Umbilical cord (tissue), 2 donors: ENCODE results near the gene EPS15. TPM values are rescaled to one million over a fixed set of nuclear protein-coding genes. Genes with fewer than 3 reads are reported as not detected.
"Not testable (repeated sequence)": the region's sequence is repeated elsewhere in the genome, so short reads cannot be mapped to it uniquely, and the experiment has no call there.

Experiments
- DNase-seq: peaks from one replicate; pipeline ENCODE4 v3.0.0-alpha.2; 2015; ENCODE audit warnings: low spot score
- total RNA-seq: library from RNA; depleted of rRNA; stranded (reverse); fragments of >200 nt; gene quantifications from one replicate; pipeline ENCODE4 v1.2.3, GENCODE V29; 2014; ENCODE audit warnings: low replicate concordance; ENCODE audit not compliant: insufficient read depth

The EPS15 gene
- 90.0 TPM for total RNA-seq

DNA sequence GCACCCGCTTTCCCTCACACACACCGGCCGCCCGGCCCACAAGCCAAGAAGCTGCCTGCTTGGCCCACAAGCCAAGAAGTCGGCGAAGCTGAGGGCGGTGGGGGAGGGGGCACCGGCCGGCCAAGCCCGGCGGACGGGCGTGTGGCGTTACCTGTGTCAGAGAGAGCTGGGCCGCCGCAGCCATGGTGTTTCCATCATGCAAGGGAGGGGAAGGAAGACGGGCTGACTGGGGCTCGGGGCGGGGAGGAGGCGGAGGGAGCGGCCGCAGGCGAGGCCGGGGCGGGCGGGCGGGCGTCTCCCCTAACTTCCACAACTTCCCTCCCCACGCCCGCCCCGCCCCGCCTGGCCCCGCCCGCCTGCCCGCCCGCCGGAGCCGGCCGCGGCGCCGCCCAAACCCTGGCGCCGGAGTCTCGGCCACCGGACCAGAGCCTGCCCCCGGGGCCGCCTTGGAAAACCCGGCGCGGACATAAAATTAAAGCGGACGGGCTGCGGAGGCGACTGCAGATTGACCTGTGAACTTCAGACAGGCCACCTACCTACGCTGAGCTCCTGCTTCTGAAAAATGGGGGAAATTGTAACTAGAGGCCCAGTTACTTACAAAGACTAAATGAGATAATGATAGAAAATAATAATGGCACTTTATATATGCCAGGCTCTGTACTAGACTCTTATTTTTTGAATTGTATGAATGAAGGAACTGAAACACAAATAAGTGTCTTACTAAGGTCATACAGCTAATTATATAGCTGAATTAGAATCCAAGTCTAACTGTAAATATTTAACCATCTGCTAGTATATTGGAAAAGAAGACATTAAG is at the start of gene EPS15:
EPS15 (minus strand) TSS at position 219 of the 817 bp plus-strand sequence; CDS start at position 184, 35 bp downstream.
- DNase-seq, result peak; percentile 83

DNA sequence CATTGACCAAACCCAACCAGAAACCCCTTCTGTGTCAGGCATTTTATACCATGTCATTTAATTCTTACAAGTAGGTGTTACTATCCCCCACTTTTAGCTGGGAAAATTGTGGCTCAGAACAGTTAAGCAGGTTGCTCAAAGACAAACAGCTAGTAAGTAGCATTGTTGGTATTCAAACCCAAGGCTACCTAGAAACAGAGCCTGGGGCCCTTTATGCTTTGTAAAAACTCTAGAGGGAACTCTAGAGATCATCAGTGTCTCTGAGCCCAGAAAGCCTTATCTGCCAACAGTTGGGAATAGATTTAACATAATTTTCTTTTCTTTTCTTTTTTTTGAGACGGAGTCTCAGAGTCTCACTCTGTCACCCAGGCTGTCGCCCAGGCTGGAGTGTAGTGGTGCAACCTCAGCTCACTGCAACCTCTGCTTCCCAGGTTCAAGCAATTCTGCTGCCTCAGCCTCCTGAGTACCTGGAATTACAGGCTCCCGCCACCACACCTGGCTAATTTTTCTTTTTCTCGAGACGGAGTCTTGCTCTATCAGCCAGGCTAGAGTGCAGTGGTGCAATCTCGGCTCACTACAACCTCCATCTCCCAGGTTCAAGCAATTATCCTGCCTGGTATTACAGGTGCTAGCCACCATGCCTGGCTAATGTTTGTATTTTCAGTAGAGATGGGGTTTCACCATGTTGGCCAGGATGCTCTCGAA is 49.3 kb upstream of the EPS15 start:
- DNase-seq, result no peak

DNA sequence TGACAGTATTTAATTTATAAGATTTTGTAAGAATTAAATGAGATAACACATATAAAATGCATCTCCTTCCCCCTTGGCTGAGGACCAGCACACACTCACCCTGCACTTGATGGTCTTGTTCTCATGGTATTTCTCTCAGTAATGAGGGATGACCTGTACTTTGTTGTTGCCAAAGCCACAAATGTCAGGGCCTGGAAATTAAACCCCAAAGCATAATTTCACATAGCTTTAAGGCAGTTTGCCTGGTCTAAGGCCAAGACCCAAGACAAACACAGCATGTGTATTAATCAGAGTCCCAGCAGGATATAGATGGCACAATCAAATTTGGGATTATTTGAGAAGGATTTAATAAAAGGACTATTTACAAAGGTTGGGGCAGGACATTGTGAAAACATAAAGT is 48.6 kb upstream of the EPS15 start:
- no peak for DNase-seq

DNA sequence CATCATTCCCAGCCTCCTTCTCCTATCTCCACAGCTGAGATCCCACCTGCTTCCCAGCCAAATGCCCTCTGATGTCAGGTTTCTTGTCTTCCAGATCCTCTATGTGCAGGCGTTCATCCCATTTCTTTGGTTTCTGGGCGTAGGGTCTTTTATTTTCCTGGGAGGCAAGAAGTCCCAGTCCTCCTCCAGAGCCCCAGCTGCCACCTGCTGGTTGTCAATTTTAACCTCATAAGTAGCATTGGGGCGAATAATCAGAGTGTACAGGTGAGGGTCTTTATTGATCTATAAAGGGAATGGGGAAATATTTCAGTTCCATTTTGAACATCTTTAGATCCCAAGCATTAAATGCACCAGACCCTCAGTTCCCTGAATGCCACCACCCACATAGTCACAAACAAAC is 47.2 kb upstream of the EPS15 start:
- DNase-seq, result no peak

DNA sequence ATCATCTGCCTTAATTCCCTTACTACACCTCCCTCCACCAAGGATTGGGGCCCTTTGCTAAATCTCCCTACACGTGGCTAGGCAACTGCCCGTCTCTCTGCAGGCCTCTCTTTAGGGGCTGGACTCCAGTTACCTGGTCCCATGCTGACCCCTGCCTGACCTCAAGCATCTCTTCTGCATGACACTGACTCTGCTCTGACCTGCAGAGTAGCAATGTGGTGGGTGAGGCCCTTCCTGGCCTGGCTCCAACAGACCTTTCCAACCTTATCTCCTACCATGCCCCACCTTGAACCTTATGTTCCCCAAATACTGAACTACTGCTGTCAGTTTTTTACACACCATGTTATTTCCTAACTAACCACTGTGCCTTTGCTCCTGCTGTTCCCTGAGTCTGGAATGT is 45.9 kb upstream of the EPS15 start:
- DNase-seq, result no peak

DNA sequence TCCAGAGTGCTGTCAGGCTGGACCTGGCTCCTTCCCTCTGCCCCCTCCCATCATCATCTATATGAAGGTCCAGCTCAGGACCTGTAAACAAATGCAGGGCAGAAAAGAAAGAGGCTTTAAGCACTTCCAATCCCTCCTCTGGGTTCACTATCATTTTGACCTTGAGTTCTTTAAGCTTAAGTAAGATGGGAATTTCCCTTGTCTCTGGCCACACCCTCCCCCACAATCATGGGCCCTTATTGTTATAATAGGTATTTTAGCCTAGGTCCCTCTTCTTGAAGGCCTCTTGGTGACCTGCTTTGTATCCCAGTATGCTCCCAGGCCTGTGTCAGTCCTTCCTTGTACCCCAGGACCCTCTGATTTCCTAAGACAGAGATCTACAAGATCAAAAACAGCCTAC is 45.1 kb upstream of the EPS15 start:
- no peak for DNase-seq

DNA sequence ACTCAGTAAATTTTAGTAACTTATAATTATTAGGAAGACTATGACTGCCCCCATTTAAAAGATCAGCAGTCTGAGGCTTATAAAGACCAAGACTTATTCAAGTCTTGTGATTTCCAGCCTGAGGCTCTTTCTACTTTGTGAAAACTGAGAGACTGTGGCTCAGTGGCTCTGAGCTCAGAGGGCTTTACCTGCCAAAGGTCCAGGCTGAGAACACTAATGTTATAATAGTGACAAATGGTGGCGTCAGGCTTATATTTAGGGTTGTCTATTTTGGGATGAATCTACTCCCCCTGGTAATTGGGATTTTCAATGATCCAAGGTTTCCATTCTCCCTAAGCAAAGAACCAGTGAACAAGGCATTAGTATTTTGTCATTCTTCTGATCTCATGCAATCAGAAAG is 42.6 kb upstream of the EPS15 start:
- DNase-seq, result no peak

DNA sequence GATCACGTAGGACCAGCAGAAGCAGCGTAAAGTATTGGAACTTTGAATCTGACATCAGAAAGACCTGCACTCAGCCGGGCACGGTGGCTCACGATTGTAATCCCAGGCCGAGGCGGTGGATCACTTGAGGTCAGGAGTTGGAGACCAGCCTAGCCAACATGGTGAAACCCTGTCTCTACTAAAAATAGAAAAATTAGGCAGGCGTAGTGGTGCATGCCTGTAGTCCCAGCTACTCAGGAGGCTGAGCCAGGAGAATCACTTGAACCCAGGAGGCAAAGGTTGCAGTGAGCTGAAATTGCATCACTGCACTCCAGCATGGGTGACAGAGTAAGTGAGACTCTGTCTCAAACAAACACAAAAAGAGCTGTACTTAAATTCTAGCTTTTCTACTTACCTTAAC is 41.8 kb upstream of the EPS15 start:
- not testable (repeated sequence) for DNase-seq

DNA sequence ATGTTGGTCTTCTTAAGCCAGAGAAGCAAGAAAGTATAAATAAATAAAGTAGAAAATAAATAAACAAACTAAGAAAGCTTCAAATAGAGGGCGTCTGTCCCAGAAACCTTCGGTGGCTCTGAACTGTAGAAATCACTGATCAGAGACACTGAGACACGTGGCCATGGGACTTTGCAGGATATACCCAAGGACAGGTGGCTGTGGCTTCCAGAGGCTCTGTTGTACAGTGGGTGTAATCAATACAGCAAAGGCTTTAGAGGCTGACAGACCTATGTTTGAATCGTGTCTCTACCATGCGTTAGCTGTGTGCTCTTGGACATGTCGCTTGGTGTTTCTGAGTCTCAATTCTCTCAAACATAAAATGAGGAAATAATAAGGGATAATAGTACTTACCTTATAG is 41.0 kb upstream of the EPS15 start:
- DNase-seq, result no peak

DNA sequence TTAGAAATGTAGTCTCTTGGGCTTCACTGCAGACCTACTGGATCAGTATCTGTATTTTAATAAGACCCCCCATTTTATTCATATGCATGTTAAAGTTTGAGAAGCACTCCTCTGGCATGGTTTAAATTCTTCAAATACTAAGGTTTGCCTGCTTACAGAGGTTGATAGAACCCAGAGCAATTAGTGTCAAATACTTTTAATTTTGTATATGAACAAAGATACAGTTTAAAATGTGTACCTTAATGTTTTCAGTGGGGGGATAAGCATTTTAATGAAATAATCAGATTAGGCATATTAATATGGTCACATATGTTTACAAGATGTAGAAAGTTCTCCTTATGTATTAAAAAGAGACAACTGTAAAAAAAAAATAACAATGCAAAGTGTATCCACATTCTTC is 40.4 kb upstream of the EPS15 start:
- no peak for DNase-seq

DNA sequence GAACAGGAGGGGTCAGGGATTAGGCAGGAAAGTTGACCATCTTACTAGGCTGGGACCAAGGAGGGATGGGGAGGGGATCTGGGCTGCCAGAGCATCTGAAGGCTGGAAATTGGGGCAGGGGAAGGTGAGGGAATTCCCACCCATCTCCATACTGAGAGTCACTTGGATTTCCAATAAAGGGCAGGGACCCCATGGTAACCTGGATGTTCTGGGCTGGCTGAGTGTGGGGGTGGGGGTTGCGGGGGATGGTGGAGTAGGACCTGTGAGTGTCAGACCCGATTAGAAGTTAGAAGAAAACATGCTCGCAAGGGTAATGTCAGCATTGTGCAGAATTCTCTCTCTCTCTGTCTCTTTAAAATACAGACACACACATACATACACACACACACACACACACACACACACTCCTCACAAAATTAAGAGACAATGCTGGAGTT is 40.0 kb upstream of the EPS15 start:
- DNase-seq, result no peak

DNA sequence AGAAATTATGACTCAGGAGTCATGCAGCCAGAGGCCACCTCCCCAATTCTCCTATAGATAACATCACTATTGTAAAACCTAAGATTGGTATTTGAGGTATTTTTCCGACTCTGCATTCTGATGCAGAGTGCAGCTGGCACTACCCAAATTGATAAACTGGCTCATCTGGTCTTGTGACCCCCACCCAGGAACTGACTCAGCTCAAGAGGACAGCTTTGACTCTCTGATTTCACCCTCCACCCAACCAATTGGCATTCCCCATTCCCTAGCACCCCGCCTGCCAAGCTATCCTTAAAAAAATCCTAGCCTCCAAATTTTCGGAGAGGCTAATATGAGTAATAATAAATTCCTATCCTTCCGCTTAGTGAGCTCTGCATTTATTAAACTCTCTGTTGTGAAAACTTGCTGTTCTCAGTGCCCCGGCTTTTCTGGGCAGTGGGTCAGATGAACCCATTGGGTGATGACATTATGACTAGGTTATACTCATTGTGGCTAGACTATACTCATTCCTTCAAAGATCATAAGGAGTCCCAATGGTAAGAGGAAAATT is 39.4 kb upstream of the EPS15 start:
- peak; percentile 31 for DNase-seq

DNA sequence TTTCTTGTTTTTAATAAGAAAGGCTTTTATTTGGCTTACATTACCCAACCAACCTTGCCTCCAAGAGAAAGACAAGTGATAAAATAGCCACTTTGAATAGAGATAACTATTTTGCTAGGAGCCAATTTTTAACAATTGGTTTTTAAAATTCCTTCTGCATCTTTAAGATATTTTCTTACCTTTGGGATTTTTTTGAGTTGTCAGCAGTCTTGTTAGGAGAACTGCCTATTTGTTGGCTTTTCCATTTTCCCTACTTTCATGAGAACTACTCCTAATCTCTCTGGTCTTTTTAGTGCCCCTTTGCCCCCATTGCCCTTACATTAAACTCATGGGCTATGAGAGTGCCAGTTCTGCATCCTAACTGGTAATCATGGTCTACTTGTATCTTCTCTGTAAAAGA is 38.1 kb upstream of the EPS15 start:
- DNase-seq, result no peak

DNA sequence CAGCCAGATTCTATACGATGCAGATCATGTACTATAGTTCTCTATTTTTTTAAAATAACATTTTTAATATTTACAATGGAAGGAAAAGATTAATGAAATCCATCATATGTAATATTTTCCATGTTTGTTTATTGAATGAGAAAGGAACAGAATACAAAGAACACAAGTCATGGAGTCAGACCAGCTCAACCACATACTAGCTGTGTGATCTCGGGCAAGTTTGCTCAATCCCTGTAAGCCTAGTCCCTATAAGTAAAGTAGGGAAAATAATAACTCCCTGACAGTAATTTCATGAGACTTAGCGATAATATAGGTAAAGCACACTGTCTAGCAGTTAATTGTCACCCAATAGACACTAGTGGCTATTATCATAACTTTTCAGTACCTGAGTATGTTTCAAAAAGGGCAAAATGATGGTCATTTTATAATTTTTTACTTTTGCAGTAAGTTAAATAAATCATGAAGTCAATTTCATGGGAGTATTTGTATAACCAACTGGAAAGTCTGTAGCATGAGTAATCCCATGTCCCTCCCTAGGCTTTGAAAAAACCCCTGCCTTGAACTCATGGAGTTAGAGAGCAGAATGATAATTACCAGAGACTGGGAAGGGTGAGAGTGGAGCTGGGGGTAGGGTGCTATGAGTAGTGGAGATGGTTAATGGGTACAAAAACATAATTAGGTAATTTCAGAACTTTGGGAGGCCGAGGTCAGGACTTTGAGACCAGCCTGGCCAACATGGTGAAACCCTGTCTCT is 37.0 kb upstream of the EPS15 start:
- DNase-seq, result no peak

DNA sequence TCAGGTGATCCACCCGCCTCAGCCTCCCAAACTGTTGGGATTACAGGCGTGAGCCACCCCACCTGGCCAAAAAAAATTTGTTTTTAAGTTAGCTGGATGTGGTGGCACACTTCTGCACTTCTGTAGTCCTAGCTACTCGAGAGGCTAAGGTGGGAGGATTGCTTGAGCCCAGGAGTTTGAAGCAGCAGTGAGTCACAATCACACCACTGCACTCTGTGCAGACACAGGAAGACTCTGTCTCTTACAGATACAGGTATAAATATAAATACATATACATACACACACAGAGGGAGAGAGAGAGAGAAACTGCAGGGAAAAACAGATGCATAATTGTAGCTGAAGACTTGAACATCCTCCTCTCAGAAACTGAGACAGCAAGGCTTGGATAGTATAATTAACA is 34.8 kb upstream of the EPS15 start:
- no peak for DNase-seq

DNA sequence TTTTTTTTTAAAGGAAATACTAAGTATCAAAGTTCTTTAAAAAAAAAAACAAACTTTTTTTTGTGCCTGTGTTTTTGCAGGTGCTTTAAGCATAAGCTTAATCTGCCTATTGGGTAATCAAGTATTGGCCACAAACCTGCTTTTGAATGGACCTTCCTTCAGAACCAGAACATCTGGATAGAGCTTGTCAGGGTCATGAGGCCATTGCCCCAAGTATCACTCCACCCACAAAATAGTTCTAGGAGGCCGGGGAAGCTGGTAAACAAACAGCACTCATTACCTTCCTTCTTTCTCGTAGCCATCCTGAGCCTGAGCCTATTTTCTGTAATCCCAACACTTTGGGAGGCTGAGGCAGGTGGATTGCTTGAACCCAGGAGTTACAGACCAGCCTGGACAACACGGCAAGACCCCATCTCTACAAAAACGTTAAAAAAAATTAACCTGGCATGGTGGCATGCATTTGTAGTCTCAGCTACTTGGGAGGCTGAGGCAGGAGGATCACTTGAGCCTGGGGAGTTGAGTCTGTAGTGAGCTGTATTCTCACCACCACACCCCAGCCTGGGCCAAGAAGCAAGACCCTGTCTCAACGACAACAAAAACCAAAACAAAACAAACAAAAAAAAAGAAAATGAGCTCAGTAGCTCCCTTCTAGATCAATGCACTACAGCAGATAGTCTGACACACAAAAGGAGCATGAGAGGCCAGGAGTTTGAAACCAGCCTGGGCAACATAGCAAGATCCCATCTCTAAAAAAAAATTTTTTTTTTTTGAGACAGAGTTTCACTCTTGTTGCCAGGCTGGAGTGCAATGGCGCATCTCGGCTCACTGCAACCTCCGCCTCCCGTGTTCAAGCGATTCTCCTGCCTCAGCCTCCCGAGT is 34.1 kb upstream of the EPS15 start:
- DNase-seq, result no peak

DNA sequence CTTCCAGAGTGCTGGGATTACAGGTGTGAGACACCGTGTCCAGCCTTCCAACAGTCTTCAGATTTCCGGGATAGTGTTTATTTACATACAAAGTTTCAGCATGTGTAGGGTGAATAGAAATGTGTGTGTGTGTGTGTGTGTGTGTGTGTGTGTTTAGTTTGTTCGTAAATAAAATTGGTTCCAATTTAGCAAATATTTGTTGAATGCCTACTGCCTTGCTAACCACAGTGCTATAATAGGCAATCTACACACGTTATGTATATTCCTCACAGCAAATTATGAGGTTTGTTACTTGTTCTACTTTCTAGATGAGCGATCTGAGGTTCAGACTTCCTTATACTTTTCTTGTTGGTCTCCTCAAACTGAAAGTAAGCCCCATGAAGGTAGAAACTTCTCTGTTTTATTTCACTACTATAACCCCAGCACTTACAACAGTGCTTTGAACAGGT is 32.8 kb upstream of the EPS15 start:
- DNase-seq, result no peak

DNA sequence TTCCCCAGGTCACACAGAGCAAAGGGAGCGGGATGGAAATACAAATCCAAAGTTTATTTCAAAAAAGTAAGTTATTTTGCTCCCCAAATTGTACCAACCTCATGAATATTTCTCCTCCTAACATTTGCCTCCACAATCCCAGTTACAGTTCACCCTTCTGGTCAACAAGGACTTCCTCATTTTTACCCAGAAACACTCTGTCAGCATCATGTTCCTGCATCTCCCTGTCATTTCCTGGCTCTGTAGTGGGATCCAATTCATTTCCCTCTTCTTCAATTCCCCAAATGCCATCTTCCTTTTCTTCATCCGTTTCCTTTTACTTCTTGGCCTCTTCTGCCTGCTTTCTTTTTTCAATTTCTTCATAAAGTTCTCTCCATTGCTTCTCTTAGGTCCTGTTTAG is 32.0 kb upstream of the EPS15 start:
- no peak for DNase-seq

DNA sequence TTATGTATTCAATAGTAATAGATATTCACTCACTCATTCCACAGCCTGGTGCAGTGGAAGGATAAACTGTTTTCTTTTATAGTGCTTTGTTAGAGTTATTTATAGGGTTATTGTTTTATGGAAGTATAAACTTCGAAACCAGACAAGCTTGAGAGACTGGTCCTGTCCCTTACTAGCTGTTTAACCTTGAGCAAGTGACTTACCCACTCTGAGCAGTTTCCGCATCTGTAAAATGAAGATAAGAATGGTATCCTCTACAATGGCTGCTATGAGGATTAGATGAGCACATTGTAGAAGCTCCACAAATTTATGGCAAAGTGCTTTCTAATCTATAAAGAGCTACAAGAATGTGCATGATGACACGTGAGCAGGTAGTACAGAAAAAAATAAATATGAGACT is 30.8 kb upstream of the EPS15 start:
- no peak for DNase-seq

DNA sequence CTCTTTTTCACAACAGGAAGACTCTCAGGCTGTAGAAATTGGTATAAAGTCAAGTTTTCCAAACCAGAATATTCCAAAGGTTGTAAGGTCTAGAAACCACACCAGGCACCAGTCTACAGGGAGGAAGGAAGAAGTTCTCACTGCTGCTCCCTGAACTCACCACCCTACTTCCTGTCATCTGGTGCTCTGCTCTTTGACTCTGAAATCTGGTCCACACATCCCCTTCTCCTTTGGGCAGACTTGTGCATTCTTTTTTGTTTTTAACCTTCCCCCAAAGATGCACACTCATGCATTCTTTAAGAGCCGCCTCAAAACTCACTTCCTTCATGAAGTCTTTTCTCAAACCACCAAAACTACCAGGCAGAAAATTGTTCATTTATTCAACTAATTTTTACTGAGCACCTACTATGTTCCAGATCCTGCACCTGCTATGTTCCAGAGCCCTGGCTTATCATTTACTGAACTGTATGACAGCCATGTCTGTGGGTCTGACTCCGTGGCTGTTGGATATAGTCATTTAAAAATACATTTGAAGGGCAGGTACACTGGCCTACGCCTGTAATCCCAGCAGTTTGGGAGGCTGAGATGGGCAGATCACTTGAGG is 30.1 kb upstream of the EPS15 start:
- peak; percentile 32 for DNase-seq

DNA sequence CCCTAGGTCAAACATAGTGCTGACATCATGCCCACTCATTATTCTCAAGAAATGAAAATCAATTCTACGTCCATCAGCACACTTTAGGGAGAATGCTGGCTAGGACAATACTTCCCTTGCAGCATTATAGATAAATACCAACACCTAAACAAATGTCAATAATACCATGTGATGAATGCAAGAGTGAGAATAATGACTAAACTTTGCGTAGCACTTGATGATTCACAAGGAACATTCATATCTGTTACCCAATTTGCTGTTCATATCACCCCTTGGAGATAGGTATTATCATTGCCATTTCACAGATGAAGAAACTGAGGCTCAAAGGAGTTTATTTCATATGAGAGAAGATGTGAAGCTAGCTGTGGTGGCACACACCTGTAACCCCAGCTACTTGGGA is 24.8 kb upstream of the EPS15 start:
- no peak for DNase-seq
